GM12878 (cell line): ENCODE data around the gene DLG2. TPM values are rescaled to one million over a fixed set of nuclear protein-coding genes. Genes with fewer than 3 reads are reported as not detected.

ENCODE experiments used
- ATAC-seq: fragments of 200-7000 bp; cut with Tn5 transposase; 3 replicates; pipeline ENCODE4 v1.9.1; 2020; ENCODE audit warnings: mild to moderate bottlenecking, moderate library complexity
- BruUV-seq: library from RNA; stranded (reverse); fragments of 400-500 nt; replicated peaks from 2 replicates; lab custom pipeline; 2021; lab: Mats Ljungman, UMichigan
- CTCF ChIA-PET: fragments of 300-600 bp; sonication (Branson Sonifier 250); formaldehyde crosslinking; extraction: SDS; loops from one replicate; lab custom pipeline; 2021; ENCODE audit warnings: inconsistent platforms; lab: Yijun Ruan, JAX
- POLR2A ChIA-PET: fragments of 350-600 bp; formaldehyde crosslinking; extraction: SDS; loops from one replicate; lab custom pipeline; 2021; ENCODE audit warnings: inconsistent platforms; lab: Charles Lee
- RAD21 ChIA-PET: fragments of 300-600 bp; sonication (Branson Sonifier 250); formaldehyde crosslinking; loops from one replicate; lab custom pipeline; 2023; ENCODE audit warnings: antibody characterized with exemption; ENCODE audit not compliant: unreplicated experiment; lab: Charles Lee
- SMC1A ChIA-PET: fragments of 300-600 bp; sonication (Branson Sonifier 250); formaldehyde crosslinking; loops from one replicate; lab custom pipeline; 2023; ENCODE audit not compliant: unreplicated experiment, uncharacterized antibody; lab: Charles Lee
- DNase-seq: peaks from one replicate; pipeline ENCODE4 v3.0.0-alpha.2; 2011; ENCODE audit warnings: low read depth, low spot score
- FAIRE-seq: peaks from 3 replicates; lab custom pipeline; 2011; peaks lifted over from hg19 to GRCh38; lab: Jason Lieb, UNC
- H2AFZ ChIP-seq: 2 replicates; pipeline ENCODE4 v1.6.0; 2011; ENCODE audit warnings: low read depth, low read length, control low read depth; ENCODE audit not compliant: control insufficient read depth
- H3K27ac ChIP-seq: 2 replicates; pipeline ENCODE4 v1.5.1; 2011; ENCODE audit warnings: control low read depth; ENCODE audit not compliant: control insufficient read depth, insufficient read depth
- H3K27me3 ChIP-seq, 2 experiments: replicated peaks in 1 of 2; 2 replicates each; pipeline versions ENCODE4 v1.6.0 to v1.6.1; 2011; ENCODE audit warnings: low read length in 1 of 2; ENCODE audit not compliant: control insufficient read depth in 2 of 2, insufficient read depth in 2 of 2
- H3K36me3 ChIP-seq, 2 experiments: 2 replicates each; pipeline ENCODE4 v1.5.1; 2011; ENCODE audit warnings: low read length in 1 of 2; ENCODE audit not compliant: control insufficient read depth in 2 of 2, insufficient read depth in 2 of 2
- H3K4me1 ChIP-seq: 2 replicates; pipeline ENCODE4 v1.6.1; 2011; ENCODE audit warnings: mild to moderate bottlenecking, low read length, moderate library complexity, mixed read lengths; ENCODE audit not compliant: control insufficient read depth, insufficient read depth
- H3K4me2 ChIP-seq: 2 replicates; pipeline ENCODE4 v1.6.0; 2011; ENCODE audit warnings: control low read depth; ENCODE audit not compliant: control insufficient read depth, insufficient read depth
- H3K4me3 ChIP-seq: fragments of 200-600 bp; sonication (generic); 2 replicates; pipeline ENCODE4 v1.5.1; 2016
- H3K79me2 ChIP-seq: 2 replicates; pipeline ENCODE4 v1.6.0; 2011; ENCODE audit warnings: low read length; ENCODE audit not compliant: control insufficient read depth, insufficient read depth
- H3K9ac ChIP-seq: 2 replicates; pipeline ENCODE4 v1.8.0; 2011; ENCODE audit warnings: low read length, control low read depth, mixed read lengths; ENCODE audit not compliant: control insufficient read depth, insufficient read depth
- H3K9me3 ChIP-seq: replicated peaks from 3 replicates; pipeline ENCODE4 v1.5.1; 2011; ENCODE audit warnings: mild to moderate bottlenecking, low read length; ENCODE audit not compliant: control insufficient read depth, insufficient read depth
- H4K20me1 ChIP-seq: 2 replicates; pipeline ENCODE4 v1.6.0; 2011; ENCODE audit not compliant: control insufficient read depth, insufficient read depth
- NFXL1 ChIP-seq: fragments of 450-650 bp; IDR thresholded peaks from 2 replicates; pipeline ENCODE4 v1.6.1; 2017; ENCODE audit warnings: antibody characterized with exemption, mild to moderate bottlenecking, borderline replicate concordance
- TCF7 ChIP-seq: IDR thresholded peaks from 2 replicates; pipeline ENCODE4 v1.6.1; 2014; ENCODE audit warnings: antibody characterized with exemption, borderline replicate concordance
- WGBS: methylation state at CpG from one replicate; pipeline ENCODE4 v1.1.6; 2016; ENCODE audit warnings: low lambda C conversion rate; ENCODE audit not compliant: insufficient replicate concordance, insufficient coverage; ENCODE audit errors: missing lambda C conversion rate; 5-methylcytosine and 5-hydroxymethylcytosine counted together
- in situ Hi-C: fragments of 300-500 bp; cut with MboI; formaldehyde crosslinking; loops from 9 replicates; pipeline ENCODE4 v1.14.3; 2018; ENCODE audit warnings: mixed read lengths
- intact Hi-C: fragments of 100-400 bp; cut with micrococcal nuclease; formaldehyde crosslinking; loops from one replicate; pipeline ENCODE4 v1.14.2; 2022; ENCODE audit not compliant: unreplicated experiment
- polyA plus RNA-seq, 11 experiments: library from polyadenylated mRNA; depleted of rRNA in 4 of 11; unstranded in 6 of 11; stranded (reverse) in 5 of 11; fragments of >200 nt; fragmentation: Nextera tagmentation in 4 of 11; fragmentation: Illumina TruSeq in 1 of 11; extraction: Ambion mirVana in 4 of 11; extraction: Trizol in 1 of 11; gene quantifications; 1 replicate in 1 of 11; 2 replicates in 10 of 11; pipeline versions ENCODE4 v1.2.1 to v1.2.3, GENCODE V29; 2011 to 2016; ENCODE audit warnings: inconsistent platforms in 2 of 11, missing spikeins in 2 of 11, low read depth in 1 of 11
- total RNA-seq, 4 experiments: library from RNA; depleted of rRNA in 3 of 4; stranded (reverse); fragments of >200 nt in 3 of 4; fragmentation: Illumina TruSeq in 1 of 4; extraction: Trizol in 1 of 4; gene quantifications; 2 replicates each; pipeline versions ENCODE4 v1.2.1 to v1.2.3, GENCODE V29; 2013 to 2021
- TF ChIP-seq, protein P1 (sequence below): IDR thresholded peaks from 2 replicates; pipeline ENCODE4 v1.6.1; 2012; ENCODE audit warnings: mild to moderate bottlenecking, low read depth, low read length

Gene DLG2
- total and polyA plus RNA-seq, 10 of the 15 experiments (the other 5 are each of a cell fraction or from before 2014, with no cell fraction given) = 0.09 to 0.98 (median 0.35) TPM

GRCh38 chr11:83645561-83645960 is 1981.6 kb downstream of the DLG2 start:
- POLR2A ChIA-PET = no interaction called here
- Histone ChIP-seq H3K4me3 (no peak overlapping the region), H2AFZ (no peak overlapping the region), H3K27me3 (no peaks in the 10 kb centered on the region; a peak in 3 of 4 replicates), H4K20me1 (no peaks in the 10 kb centered on the region), H3K9ac (no peak overlapping the region), H3K36me3 (no peaks in the 10 kb centered on the region)
- CTCF ChIA-PET = interaction anchor here (1.0 kb wide), 1 partner anchor 17 kb away, joined by 3 read pairs; no protein-coding TSS in a partner anchor
- RAD21 ChIA-PET = no interaction called here
- BruUV-seq = no TSS peak
- 32% methylated on average over 3 of the region's 3 CpGs for WGBS
- SMC1A ChIA-PET = no interaction called here
- FAIRE-seq (no peak), DNase-seq (no peak)
- TF ChIP-seq TCF7 = no peak
- TF ChIP-seq NFXL1 = no peak
- TF ChIP-seq, protein P1, sequence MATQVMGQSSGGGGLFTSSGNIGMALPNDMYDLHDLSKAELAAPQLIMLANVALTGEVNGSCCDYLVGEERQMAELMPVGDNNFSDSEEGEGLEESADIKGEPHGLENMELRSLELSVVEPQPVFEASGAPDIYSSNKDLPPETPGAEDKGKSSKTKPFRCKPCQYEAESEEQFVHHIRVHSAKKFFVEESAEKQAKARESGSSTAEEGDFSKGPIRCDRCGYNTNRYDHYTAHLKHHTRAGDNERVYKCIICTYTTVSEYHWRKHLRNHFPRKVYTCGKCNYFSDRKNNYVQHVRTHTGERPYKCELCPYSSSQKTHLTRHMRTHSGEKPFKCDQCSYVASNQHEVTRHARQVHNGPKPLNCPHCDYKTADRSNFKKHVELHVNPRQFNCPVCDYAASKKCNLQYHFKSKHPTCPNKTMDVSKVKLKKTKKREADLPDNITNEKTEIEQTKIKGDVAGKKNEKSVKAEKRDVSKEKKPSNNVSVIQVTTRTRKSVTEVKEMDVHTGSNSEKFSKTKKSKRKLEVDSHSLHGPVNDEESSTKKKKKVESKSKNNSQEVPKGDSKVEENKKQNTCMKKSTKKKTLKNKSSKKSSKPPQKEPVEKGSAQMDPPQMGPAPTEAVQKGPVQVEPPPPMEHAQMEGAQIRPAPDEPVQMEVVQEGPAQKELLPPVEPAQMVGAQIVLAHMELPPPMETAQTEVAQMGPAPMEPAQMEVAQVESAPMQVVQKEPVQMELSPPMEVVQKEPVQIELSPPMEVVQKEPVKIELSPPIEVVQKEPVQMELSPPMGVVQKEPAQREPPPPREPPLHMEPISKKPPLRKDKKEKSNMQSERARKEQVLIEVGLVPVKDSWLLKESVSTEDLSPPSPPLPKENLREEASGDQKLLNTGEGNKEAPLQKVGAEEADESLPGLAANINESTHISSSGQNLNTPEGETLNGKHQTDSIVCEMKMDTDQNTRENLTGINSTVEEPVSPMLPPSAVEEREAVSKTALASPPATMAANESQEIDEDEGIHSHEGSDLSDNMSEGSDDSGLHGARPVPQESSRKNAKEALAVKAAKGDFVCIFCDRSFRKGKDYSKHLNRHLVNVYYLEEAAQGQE = no peak
- TF ChIP-seq, all 136 proteins: peak for 0
- Histone ChIP-seq H3K27ac (no peak overlapping the region), H3K4me1 (peaks cover 3% of the 10 kb centered on the region; the same call in 1 of the 2 replicates), H3K79me2 (no peaks in the 10 kb centered on the region), H3K9me3 (no peaks in the 10 kb centered on the region), H3K4me2 (no peak overlapping the region)
- intact Hi-C loops (no loop called here), in situ Hi-C loops (no loop called here)
- no peak for ATAC-seq
